ENCODE data around the gene TRA2B.
A peak's percentile ranks its signal among the peaks of the same experiment; 100 is the strongest.

The TRA2B gene

GRCh38 chr3:185958626-185959025, 20.8 kb upstream of the TRA2B start:
- DNase-seq: no peak

- DNase-seq: no peak
Measured at GRCh38 chr3:185956244-185956643, 18.4 kb upstream of the TRA2B start.

- DNase-seq: no peak
Measured at GRCh38 chr3:185954366-185954723, 16.5 kb upstream of the TRA2B start.

- DNase-seq: no peak
Measured at GRCh38 chr3:185950728-185951127, 12.9 kb upstream of the TRA2B start.

GRCh38 chr3:185949515-185949914, 11.7 kb upstream of the TRA2B start:
- DNase-seq: no peak

- DNase-seq: no peak
Measured at GRCh38 chr3:185948292-185948691, 10.5 kb upstream of the TRA2B start.

- no peak for DNase-seq
Measured at GRCh38 chr3:185943760-185944106, 5.9 kb upstream of the TRA2B start.

- peak; percentile 65 for DNase-seq
Measured at GRCh38 chr3:185942907-185943759, 5.3 kb upstream of the TRA2B start.

- no peak for DNase-seq
Measured at GRCh38 chr3:185942396-185942795, 4.6 kb upstream of the TRA2B start.

- no peak for DNase-seq
Measured at GRCh38 chr3:185940951-185941350, 3.1 kb upstream of the TRA2B start.

- DNase-seq: no peak
Measured at GRCh38 chr3:185939721-185940120, 1.9 kb upstream of the TRA2B start.

- DNase-seq: peak; percentile 98
Measured at GRCh38 chr3:185936814-185937688, 763 bp downstream of the TRA2B start.

GRCh38 chr3:185936273-185936629, 1.6 kb downstream of the TRA2B start:
- no peak for DNase-seq

GRCh38 chr3:185935465-185936272, 2.1 kb downstream of the TRA2B start:
- DNase-seq: no peak

- DNase-seq: no peak
Measured at GRCh38 chr3:185934767-185935464, 2.9 kb downstream of the TRA2B start.

- DNase-seq: no peak
Measured at GRCh38 chr3:185934174-185934557, 3.6 kb downstream of the TRA2B start.

GRCh38 chr3:185933374-185934173, 4.2 kb downstream of the TRA2B start:
- DNase-seq: no peak

- no peak for DNase-seq
Measured at GRCh38 chr3:185931777-185932612, 5.8 kb downstream of the TRA2B start.

- DNase-seq: no peak
Measured at GRCh38 chr3:185930393-185931107, 7.3 kb downstream of the TRA2B start.

Data from right kidney (tissue), 1 donor.